PFSK-1 (cell line): ENCODE data around the gene SMARCD3.

ENCODE experiments used
- POLR2AphosphoS5 ChIP-seq: IDR thresholded peaks from 2 replicates; pipeline ENCODE4 v1.6.1; 2012; ENCODE audit warnings: low read depth, mild to moderate bottlenecking, control low read depth, low read length, moderate library complexity
- TAF1 ChIP-seq: IDR thresholded peaks from 2 replicates; pipeline ENCODE4 v1.6.1; 2012; ENCODE audit warnings: low read length, control low read depth, borderline replicate concordance; ENCODE audit not compliant: insufficient read depth

DNA sequence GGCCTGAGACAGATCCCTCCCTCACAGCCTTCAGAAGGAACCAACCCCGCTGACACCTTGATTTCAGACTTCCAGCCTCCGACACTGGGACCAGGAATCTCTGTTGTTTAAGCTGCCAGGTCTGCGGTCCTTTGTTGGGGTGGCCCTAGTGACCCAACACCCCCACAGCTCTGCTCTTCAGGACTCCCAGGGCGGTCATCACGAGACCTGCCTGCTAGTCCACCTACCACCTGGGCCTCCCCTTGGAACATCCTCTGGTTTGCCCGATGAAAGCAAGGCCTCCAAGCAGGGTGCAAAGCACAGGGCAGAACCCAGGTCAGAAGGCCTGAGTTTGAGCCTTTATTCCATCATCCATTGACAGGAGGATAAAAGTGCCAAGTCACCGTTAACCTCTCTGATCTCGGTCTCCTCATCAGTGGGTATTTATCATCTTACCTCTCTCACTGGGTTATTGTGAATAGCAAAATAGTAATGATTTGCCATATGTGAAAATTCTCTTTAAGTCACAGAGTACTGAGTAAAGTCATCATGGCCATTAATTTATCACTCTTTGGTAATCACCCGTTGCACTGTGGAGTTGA is 16.9 kb upstream of the SMARCD3 start:
- TF ChIP-seq POLR2AphosphoS5 (no peak), TAF1 (no peak)
